MCF 10A (cell line): ENCODE measurements around the gene PARD3. TPM values are rescaled to one million over a fixed set of nuclear protein-coding genes. Genes with fewer than 3 reads are reported as not detected.

Source experiments
- BruUV-seq: library from RNA; stranded (reverse); fragments of 400-500 nt; replicated peaks from 2 replicates; lab custom pipeline; 2021; lab: Mats Ljungman, UMichigan
- CTCF ChIA-PET: fragments of 300-600 bp; sonication (Branson Sonifier 250); formaldehyde crosslinking; extraction: SDS; loops from one replicate; lab custom pipeline; 2021; ENCODE audit warnings: antibody characterized with exemption, inconsistent platforms; lab: Yijun Ruan, JAX
- POLR2A ChIA-PET: fragments of 300-600, 350-650 bp; sonication (Branson Sonifier 250); formaldehyde crosslinking; extraction: SDS; loops from one replicate; lab custom pipeline; 2020; ENCODE audit warnings: antibody characterized with exemption, inconsistent platforms; lab: Yijun Ruan, JAX
- DNase-seq: peaks from one replicate; pipeline ENCODE4 v3.0.0-alpha.2; 2018; ENCODE audit not compliant: unreplicated experiment
- H3K27ac Mint-ChIP-seq: one replicate; pipeline ENCODE4 v1.8.0; 2022; ENCODE audit warnings: mild to moderate bottlenecking, low read depth, mixed read lengths; ENCODE audit not compliant: unreplicated experiment
- H3K27me3 Mint-ChIP-seq: one replicate; pipeline ENCODE4 v1.8.0; 2022; ENCODE audit warnings: mixed read lengths; ENCODE audit not compliant: insufficient read depth, unreplicated experiment
- H3K36me3 Mint-ChIP-seq: one replicate; pipeline ENCODE4 v1.8.0; 2022; ENCODE audit warnings: mild to moderate bottlenecking, moderate library complexity, mixed read lengths; ENCODE audit not compliant: insufficient read depth, unreplicated experiment
- H3K4me1 Mint-ChIP-seq: one replicate; pipeline ENCODE4 v1.8.0; 2022; ENCODE audit warnings: mixed read lengths; ENCODE audit not compliant: insufficient read depth, unreplicated experiment
- H3K4me3 Mint-ChIP-seq: one replicate; pipeline ENCODE4 v1.8.0; 2022; ENCODE audit warnings: mild to moderate bottlenecking, moderate library complexity, mixed read lengths; ENCODE audit not compliant: unreplicated experiment
- H3K9me3 Mint-ChIP-seq: one replicate; pipeline ENCODE4 v1.8.0; 2022; ENCODE audit warnings: mixed read lengths; ENCODE audit not compliant: unreplicated experiment
- CTCF ChIP-seq: fragments of 200-600 bp; IDR thresholded peaks from one replicate; pipeline ENCODE4 v1.8.0; 2022; ENCODE audit warnings: antibody characterized with exemption, mild to moderate bottlenecking; ENCODE audit not compliant: unreplicated experiment
- intact Hi-C: fragments of 100-400 bp; cut with micrococcal nuclease; formaldehyde crosslinking; loops from 2 replicates; pipeline ENCODE4 v1.14.1; 2022
- total RNA-seq: library from RNA; stranded (reverse); gene quantifications from 2 replicates; pipeline ENCODE4 v1.2.3, GENCODE V29; 2022

Gene PARD3
- total RNA-seq, 1 experiment from 2014 or later, result 70.0 TPM

GRCh38 chr10:34609287-34609940 lies 205.7 kb downstream of the PARD3 start:
- no peak for DNase-seq
- no peaks in the 10 kb centered on the region for H3K27me3 Mint-ChIP-seq
- peaks cover 13% of the 10 kb centered on the region for H3K4me1 Mint-ChIP-seq
- H3K9me3 Mint-ChIP-seq, result no peaks in the 10 kb centered on the region
- no peak overlapping the region for H3K27ac Mint-ChIP-seq
- no peak overlapping the region for H3K4me3 Mint-ChIP-seq
- no TSS peak for BruUV-seq
- POLR2A ChIA-PET, result no interaction called here
- TF ChIP-seq CTCF, result no peak
- H3K36me3 Mint-ChIP-seq, result no peaks in the 10 kb centered on the region
- CTCF ChIA-PET, result interaction anchor here (1.1 to 1.2 kb wide), 2 partner anchors 11 to 28 kb away, joined by 3 read pairs; no protein-coding TSS in a partner anchor
- intact Hi-C loops, result no loop called here

GRCh38 chr10:34607894-34608293 lies 207.2 kb downstream of the PARD3 start:
- no peak for DNase-seq
- ChIA-PET POLR2A (interaction anchor here (0.8 kb wide), 1 partner anchor 11 kb away, joined by 3 read pairs; no protein-coding TSS in a partner anchor), CTCF (interaction anchor here (0.6 kb wide), 2 partner anchors 165 to 1278 kb away, joined by 3 to 4 read pairs; no protein-coding TSS in a partner anchor)
- H3K27ac Mint-ChIP-seq, result no peak overlapping the region
- TF ChIP-seq CTCF, result no peak
- no peak overlapping the region for H3K4me3 Mint-ChIP-seq
- intact Hi-C loops, result no loop called here
- H3K4me1 Mint-ChIP-seq, result peaks cover 19% of the 10 kb centered on the region
- no peaks in the 10 kb centered on the region for H3K27me3 Mint-ChIP-seq
- H3K9me3 Mint-ChIP-seq, result no peaks in the 10 kb centered on the region
- BruUV-seq, result no TSS peak
- H3K36me3 Mint-ChIP-seq, result no peaks in the 10 kb centered on the region

- TF ChIP-seq CTCF, result no peak
- H3K9me3 Mint-ChIP-seq, result no peaks in the 10 kb centered on the region
- ChIA-PET CTCF (no interaction called here), POLR2A (interaction anchor here (0.8 kb wide), 1 partner anchor 12 kb away, joined by 3 read pairs; no protein-coding TSS in a partner anchor)
- peaks cover 19% of the 10 kb centered on the region for H3K4me1 Mint-ChIP-seq
- BruUV-seq, result no TSS peak
- intact Hi-C loops, result no loop called here
- H3K27me3 Mint-ChIP-seq, result no peaks in the 10 kb centered on the region
- H3K36me3 Mint-ChIP-seq, result no peaks in the 10 kb centered on the region
- DNase-seq, result no peak
- H3K4me3 Mint-ChIP-seq, result no peak overlapping the region
- no peak overlapping the region for H3K27ac Mint-ChIP-seq
Measured at GRCh38 chr10:34606890-34607289, 208.2 kb downstream of the PARD3 start.

DNA sequence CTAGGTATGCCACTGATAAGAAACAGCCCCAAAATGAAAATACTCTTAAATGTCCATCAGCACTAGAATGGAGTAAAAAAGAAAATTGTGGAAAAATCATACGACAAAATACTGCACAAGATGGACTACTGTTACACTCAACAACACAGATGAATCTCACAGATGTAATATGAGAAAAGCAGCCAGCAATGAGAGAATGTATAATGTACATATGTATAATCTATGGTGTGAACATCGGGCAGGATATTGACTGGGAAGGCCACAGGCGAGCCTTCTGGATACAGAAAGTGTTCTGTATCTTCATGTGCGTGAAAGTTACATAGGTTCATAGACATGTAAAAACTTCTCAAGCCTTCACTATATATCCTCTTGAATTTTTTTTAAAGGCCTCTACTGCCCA lies 212.6 kb downstream of the PARD3 start:
- Mint-ChIP-seq H3K27me3 (no peaks in the 10 kb centered on the region), H3K4me1 (peaks cover 19% of the 10 kb centered on the region), H3K9me3 (no peaks in the 10 kb centered on the region), H3K27ac (no peak overlapping the region), H3K36me3 (peaks cover 9% of the 10 kb centered on the region), H3K4me3 (no peak overlapping the region)
- TF ChIP-seq CTCF, result no peak
- ChIA-PET CTCF (no interaction called here), POLR2A (no interaction called here)
- DNase-seq, result no peak
- BruUV-seq, result no TSS peak
- intact Hi-C loops, result no loop called here
